SKM-1 (cell line): Measurements from ENCODE around the gene MVK.

Source experiments
- DNase-seq: peaks from one replicate; lab custom pipeline; 2025; ENCODE audit not compliant: unreplicated experiment; lab: John Stamatoyannopoulos, UW

Gene MVK

DNA sequence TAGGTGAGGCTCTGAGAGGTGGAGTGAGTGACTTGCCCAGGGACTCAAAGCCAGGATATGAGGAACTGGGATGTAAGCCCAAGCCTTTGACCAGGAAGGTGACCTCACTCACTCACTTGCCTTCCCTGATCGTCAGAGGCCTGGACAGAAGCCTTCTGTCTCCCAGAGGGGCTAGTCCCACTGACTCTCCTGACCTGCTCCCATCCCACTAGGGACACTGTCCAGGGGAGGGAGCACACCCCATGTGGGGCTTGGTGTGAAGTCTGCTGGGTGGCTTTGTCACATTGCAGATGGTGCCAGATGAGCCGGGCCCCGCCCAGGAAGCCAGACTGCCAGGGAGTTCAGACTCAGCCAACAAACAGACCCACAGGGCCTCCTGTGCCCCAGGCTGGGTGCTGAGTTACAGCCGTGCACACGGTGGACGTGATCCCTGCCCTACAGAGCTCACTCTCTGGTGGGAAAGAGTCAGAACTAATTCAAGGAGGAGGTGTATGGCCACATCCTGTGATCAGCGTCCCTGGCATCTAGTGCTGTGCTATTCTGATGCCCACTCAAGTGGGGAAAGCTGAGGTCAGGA is 28.6 kb upstream of the MVK start:
- no peak for DNase-seq

DNA sequence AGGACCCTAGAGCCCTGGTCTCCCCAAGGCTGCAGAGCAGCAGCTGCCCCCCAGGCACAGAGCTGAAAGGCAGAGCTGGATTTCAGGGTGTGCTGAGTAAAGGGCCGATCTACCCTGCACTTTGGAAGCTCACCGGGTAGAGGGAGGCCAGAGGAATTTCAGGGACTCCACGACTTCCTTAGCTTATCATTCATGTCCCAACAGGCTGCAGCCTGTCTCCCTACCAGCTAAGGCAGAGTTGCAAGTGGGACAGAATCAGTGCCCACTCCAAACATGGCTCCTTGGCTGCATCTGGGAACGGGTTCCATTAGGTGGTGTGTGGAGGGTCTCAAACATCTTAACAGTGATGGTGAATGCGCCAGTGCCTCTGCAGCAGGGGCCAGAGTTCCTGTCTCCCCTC is 27.8 kb upstream of the MVK start:
- DNase-seq: no peak

DNA sequence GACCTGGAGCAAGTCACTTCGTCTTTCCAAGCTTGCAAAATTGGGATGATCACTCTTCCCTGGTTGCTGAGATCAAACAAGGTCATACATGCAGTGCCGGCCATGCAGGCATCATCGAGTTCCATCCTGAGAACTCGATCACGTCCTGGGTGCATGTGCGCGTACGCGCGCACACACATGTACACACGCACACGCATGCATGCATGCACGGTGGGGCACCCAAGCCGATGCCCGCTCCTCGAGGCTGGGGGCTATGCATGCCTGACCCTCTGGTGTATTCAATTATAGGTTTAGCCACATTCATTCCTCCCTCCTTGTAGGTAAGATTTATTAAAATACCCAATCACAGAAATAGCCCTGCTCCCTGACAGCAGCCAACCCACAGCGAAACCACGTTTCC is 26.3 kb upstream of the MVK start:
- no peak for DNase-seq

DNA sequence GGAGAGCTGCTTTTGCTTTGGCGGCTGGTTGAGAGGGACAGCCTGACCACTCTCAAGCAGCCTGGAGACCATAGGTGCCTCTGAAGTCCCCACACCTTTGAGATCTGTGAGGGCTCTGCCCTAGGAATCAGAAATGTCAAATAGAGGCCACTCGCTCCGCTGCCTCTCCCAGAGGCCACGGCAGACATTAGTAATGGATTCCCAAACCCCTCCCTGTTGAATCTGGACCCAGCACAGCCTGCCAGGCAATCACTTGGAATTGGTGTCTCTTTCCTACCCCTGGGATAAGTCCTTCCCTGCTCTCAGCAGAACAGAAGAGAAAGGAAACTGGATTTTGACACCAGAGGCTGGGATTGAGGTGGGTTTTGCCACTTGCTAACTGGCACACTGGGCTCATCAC is 25.3 kb upstream of the MVK start:
- DNase-seq: no peak

DNA sequence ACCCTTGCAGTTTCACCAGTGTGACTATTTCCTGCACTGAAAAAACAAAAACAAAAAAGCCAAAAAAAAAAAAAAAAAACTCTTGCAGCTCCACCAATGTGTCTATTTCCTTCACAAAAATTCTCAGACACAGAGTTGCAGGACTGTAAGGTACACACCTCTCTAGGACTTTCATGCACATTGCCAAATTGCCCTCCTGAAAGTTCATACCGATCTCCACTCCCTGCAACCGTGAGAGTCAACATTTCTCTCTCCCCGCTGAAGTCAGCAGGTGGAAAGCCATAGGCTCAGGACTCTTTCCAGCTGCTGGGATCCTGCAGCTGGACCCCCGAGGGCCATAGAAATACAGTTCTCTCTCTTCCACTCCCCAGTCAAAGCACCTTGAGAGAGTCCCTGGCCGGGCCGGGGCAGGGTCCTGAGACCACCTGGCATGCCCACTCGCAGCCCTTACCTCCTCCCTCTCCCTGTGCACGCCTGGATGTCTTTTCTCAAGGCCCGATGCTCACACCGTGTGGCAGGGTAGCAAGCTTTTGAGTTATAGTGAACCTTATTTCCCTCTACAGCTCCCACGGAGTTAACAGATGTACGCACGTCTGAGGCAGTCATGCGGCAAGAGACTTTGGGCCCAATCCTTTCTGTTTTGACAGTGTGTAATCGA is 23.9 kb upstream of the MVK start:
- no peak for DNase-seq

DNA sequence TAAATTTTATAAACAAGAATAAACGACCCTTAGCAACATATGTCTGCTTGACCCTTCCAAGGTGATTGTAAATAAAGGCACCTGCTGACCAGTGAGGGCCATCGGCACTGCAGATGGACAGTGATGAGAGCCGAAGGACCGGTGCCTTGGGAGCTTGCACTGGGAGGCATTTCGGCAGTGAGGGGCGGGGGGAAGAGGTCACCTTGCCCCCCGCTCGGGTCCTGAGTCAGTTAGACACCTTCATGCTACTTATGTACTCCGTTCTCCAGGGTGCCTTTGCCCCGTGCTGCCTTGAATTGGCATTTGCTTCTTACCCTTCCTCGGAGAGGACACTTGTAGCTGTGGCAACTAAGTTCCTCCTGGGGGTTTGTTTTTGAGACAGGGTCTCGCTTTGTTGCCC is 23.3 kb upstream of the MVK start:
- DNase-seq: no peak

DNA sequence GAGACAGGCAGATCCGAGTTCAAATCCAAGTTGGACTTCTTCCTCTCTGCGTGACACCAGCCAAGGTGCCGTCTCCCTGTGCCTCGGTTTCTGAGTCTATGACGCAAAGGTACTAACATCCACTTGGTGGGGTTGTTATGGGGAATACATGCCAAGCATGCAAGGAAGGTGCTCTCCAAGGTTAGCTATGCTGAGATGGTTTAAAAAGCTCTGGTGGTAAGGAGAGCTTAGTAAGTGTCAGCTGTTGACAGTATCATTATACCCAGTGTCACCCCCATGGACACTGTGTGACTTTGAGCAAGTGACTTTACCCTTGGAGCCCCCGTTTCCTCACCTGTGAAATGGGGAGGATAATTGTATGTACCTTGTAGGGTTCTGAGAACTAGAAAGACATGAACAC is 22.5 kb upstream of the MVK start:
- no peak for DNase-seq

DNA sequence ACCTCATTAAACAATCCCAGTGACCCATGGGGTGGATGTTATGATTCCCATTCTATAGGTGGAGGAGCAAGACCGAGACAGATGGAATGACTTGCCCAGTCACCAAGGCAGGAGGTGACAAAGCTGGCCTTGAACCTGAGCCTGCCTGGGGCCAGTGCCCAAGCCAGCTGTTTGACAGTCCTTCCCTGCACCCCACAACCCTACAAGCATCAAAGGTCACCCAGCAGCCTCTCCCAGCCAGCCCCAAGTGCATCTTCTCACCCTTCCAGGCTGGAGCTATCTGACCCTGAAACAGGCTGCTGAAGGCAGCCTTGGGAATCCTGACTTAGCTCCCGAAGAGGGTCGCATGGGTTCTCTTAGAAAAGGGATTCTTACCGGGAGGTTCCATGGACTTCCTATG is 20.6 kb upstream of the MVK start:
- no peak for DNase-seq

DNA sequence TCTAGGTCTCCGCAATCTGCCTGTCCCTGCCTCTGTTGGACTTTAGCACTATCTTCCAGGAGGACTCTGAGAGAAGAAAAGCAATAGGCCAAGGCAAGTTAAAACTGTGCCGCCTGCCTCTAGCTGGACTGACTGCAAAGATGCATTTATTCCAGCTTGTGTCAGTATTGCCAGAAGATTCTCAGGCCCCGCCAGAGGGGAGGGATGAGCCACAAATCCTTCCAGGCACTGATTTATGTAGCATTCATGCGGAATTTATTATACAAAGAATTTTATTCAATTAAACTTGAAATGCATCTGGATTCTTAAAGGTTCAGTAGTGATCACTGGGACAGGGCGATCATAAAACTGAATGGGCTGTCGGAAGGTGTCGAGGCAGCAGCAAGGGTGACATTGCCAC is 20.1 kb upstream of the MVK start:
- DNase-seq: no peak

DNA sequence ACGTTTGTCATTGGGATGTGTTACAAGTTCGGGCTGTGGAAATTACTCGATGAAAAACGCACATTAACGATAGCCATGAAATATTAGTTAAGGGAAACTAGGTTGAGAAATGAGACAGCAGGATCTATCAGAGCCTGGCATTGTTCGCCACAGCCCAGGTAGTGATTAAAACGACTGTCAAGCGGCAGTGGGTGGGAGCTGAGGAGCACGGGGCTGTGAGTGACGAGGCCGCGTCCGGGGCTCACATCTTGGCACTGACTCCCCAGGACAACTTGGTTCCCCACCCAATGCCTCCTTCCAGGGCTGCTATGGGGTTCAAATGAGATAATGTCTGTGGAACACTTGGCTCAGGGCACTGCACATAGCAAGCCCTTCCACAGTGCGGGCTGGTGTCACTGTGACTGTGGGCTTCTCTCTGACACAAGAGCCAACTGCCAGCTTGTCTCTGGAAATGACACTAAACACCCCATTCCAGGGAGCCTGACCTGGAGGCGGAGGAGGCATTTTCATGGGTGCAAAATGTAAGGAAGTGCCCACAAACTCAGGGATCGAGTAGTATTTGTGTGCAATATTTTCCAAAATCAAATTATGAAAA is 19.6 kb upstream of the MVK start:
- no peak for DNase-seq

DNA sequence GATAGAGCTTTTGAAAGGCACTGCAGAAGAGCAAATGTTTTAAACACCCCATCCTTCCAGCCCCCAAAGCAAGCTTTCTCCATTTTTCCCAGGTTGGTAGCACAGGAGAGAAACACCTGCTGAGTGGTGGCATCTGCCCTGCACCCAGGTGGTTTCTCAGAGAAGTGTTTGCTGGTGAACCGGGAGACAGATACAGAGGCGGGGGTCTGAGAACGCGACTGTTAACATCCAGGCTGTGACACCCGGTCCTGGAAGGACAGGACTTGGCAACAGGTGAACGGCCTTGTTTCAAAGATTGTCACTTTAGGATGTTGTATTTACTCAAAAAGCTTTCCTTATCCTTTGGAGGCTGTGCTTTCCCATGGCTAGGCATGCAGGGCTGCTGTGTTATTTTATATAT is 18.8 kb upstream of the MVK start:
- no peak for DNase-seq

DNA sequence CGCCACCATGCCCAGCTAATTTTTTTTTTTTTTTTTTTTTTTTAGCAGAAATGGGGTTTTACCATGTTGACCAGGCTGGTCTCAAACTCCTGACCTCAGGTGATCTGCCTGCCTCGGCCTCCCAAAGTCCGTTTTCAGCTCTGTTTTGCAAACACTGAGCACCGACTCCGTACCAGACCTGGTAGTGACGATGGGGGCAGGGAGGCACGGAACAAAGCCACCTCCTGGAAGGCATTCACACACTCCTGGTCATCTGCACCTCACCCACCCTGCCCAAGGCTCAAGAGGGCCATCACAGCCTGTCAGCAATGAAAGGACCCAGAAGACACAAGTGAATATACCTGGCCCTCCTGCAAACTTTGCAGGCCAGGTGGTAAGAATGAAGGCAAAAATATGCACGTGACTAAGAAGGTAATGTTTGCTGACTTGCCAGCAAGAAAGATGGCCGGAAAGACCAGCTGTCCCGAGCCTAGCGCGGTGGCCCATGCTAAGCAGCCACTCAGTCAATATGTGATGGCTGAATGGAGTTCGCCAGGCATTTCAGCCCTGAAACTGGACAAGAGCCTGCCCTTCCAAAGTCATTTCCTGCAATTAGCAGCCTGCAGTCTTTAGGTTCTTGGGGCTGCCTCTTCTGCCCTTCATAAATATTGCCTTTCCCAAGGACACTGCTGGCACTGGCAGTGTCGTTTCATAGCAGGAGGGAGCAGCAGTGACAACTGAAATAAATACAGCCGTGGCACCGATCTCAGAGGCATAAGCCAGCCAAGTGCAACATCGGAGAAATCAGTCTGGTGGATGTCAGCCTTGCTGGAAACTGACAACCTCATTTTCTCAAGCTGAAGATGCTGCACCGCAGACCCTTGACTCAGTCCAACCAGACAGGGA is 17.9 kb upstream of the MVK start:
- no peak for DNase-seq

DNA sequence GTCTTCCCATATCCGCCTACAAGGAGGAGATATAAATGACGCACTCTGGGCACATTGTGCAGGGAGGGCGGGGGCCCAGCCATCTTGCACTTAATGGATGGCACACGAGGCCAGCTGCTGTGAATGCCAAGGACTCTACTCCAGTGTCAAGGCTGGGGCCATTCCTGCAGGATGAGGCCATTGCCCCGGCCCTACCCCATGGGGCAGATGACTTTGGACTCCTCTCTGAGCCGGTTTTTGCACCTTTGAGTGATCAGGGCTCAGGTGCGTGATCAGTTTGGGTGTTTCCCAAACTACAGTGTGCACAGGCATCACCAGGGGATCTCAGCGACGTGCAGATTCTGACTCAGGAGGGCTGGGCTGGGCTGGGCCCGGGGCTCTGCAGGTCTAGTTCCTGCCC is 16.4 kb upstream of the MVK start:
- DNase-seq: no peak

DNA sequence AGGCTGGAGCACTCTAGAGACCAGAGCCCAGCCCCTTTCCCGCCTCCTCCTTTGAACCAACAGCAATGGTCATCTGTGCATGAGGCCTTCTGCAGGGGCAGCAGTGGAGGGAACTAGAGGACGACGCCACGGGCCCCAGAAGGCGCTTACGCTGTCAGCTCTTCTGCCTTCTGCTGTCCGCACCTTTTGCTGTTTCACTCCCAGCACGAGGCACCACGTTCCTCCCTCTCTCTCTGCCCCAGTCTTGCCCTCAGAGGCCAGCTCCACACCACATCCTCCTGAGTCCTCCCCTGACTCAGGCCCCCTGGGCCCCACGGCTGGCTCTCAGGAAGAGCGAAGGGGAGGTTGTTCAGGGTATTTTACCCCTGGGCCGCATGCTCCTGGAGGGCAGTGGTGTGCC is 15.8 kb upstream of the MVK start:
- DNase-seq: no peak

DNA sequence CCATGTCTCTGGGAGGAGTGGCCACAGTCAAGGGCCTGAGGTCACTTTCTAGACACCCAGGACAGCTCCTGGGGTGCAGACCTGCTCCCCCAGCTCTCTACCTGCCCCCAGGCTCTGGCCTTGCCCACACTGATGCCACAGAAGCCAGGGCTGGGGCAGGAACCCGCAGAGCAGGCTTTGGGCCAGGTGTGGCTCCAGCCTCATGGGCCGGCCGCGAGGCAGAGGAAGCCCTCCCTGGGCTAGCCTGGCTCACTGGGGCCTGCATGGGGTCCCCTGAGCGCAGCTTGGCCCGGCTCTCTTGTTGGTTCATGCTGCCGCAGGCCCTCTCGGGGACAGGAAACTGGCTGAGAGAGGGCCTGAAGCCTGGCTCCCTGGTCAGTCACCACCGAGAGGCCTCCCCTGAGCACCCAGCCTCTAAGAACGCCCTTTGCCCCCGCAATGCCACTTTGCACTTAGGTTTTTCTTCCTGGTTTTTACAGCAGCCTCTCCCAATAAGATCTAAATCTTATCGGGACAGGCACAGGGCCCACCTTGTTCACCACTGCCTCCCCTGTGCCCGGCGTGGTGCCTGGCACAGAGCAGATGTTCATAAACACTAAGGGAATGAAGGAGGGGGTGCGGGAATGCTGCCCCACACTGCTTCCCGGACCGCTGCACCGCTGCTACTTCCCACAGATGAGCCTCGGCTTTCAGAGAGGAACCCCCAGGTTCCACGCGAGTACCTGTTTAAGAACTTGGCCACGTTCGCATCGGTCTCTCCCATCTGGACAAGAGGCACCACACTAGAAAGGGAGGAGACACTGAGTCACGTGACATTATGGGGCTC is 15.0 kb upstream of the MVK start:
- DNase-seq: no peak

DNA sequence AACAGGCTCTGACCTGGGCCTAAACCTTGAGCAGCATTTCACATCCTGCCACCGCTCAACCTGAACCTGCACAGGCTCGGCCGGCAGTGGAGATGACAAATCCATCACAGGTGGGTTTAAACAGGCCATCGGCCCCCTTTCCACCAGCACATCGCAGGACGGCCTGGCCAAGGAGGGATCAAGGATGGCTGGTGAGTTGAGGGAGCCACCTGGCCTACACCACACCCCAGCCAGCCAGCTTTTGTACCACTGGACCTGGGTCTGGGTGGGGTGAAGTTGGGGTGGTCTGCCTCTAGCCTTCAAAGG is 14.4 kb upstream of the MVK start:
- DNase-seq: no peak

DNA sequence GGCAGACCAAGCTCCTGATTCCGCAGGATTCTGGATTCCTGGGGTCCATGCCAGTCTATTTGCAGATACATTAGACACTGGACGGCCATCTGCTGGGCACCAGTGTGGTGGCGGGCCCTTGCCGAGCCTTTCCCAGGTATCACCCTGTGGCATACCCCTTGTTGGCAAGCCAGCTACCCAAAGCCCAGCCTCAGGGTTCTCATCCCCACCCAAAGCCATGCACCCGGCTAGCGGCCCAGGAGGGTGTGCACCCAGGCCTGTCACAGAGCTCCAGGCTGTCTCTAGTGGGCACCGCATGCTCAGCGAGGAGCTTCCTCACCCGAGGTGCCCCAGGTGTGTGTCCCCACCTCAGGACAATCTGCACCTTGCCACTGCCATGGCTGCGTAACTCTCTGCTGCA is 14.0 kb upstream of the MVK start:
- DNase-seq: no peak

DNA sequence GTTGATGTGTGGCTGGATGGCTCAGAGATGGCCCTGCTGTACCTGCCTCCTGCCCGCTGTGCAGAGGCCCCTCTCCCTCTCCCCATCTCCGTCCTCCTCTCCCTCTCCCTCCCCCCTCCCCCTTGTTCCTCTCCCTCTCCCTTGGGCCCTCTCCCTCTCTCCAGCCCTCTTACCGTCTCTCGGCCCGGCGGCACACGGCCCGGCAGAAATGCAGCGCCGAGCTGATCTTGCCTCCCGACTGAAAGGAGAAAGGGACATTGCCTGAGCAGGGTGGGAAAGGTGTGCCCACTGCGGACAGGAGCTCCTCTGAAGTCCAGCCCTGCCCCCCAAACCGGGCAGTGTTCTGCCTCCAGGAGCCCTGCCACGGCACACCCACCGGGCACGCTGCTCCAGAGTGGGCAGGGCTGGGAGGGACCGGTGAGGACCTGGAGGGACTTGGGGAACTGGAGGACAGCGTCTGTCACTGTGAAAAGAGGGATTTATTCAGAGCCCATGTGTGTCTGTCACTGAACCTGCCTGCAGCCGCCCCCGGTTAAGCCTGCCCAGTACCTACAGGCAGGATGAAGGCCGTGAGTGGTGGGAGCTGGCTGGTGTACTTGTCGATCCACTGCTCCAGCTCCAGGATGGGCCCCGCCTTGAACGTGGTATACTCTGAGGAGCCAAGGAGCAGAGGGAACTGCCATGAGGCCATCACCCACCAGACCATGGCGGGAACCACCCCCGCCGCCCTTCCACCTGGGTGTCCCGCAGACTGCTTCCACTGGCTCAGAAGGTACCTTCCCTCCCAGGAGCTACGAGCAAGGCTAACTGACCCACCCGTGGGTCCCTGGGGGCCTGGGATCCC is 12.5 kb upstream of the MVK start:
- DNase-seq: no peak

DNA sequence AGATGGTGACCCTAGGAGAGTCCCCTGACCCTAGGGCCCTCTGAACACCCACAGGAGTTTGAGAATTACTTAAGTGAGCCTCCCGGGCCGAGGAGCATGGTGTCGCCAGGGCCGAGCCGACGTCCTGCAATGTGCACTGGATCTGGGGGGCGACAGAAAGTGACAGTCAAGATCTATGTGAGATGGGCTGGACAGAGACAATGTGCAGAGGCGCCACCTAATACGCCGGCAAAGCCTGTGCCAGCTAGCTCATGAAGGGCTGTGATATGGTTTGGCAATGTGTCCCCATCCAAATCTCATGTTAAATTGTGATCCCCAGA is 11.9 kb upstream of the MVK start:
- DNase-seq: no peak

DNA sequence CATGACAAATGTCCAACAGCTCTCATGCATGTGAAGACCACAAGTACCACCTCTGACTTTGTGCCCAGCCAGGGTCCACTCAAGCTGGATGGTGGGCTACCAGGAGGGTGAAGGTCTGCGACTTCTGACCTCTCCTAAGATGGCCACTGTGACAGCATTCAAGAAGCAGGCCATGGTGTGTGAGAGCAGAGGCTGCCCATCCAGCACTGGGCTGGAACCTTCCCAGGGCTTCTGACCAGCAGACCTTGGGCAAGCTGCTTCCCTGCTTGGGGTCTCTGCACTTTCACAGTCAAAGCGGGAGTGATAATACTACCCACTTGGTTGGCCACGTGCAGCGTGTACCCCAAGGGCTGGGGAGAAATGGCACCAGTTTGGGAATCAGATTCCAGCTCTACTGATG is 10.7 kb upstream of the MVK start:
- no peak for DNase-seq
